ENCODE results near the gene TNKS1BP1.
"Not testable (repeated sequence)": the region's sequence is repeated elsewhere in the genome, so short reads cannot be mapped to it uniquely, and the experiment has no call there.

Gene TNKS1BP1

DNA sequence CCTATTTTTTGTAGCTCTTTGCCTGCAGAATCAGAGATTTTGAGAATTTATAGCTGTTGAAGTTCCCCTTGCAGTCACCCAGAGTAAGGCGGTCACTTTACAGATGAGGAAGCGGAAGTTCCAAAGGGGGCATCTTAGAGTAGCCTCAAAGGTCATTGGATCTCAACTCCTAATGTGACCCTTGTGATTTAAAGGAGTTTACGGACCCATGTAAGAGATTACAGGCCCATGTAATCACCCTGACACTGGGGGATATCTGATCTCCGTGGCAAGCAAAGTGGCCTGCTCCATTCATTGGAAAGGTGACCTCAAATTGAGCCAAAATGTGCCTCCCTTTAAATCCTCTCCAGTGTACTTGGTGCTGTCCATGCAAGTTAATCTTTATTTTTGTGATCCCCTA is 29.1 kb upstream of the TNKS1BP1 start:
- no peak for DNase-seq

- no peak for DNase-seq
Observed at GRCh38 chr11:57353446-57353845, 28.7 kb upstream of the TNKS1BP1 start.

- no peak for DNase-seq
Observed at GRCh38 chr11:57353036-57353435, 28.3 kb upstream of the TNKS1BP1 start.

DNA sequence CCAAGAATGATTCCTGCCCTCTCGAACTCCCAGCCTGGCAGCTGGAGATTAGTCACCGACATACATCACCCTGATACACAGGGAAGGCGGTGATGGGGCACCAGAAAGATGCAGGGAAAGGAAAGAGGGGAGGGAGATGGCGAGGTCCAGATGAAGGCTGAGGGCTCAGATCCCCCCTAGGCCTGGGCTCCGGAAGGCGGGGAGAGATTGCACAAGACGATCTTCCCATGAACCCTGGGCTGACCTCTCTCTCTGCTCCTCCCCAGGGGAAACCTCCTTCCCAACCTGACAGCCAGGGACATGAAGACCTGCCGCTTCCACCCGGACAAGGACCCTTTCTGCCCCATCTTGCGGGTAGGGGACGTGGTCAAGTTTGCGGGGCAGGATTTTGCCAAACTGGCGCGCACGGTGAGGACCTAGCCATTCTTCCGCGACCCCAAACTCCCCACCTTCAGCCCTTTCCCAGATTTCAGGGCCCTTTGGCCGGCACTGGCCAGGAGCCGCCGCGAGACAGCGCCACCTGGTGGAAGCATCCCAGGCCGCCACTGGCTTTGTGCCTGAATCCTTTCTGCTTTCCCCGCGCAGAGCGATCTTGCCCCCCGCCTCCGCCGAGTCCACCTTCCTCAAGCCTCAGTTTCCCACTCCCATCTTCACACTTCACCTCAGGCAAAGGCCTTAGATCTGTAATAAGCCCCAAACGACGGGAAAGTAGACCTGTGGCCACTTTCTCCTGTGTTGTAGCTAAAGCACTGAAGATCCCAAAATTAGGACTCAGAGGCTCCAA is 24.9 kb upstream of the TNKS1BP1 start:
- DNase-seq: peak; percentile 69

- DNase-seq: no peak
Observed at GRCh38 chr11:57348636-57349313, 24.0 kb upstream of the TNKS1BP1 start.

DNA sequence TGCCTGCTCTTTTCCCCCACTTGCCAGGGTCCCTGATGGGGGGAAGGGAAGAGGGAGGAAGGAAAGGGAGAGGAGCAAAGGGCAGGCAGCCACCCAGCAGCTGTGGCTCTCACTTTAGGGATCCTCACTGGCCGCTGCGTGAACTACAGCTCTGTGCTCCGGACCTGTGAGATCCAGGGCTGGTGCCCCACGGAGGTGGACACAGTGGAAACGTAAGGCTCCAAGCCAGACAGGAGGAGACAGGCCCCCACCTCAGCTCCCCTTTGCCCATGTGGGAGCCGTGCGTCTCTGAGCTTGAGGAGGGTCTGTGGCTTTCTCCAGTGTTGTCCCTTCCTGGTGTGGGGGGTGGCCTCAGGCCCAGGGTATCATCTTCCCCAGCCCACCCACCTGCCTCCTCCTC is 23.3 kb upstream of the TNKS1BP1 start:
- DNase-seq: no peak

GRCh38 chr11:57347336-57347735 is 22.6 kb upstream of the TNKS1BP1 start:
- DNase-seq: no peak

- peak; percentile 71 for DNase-seq
Observed at GRCh38 chr11:57345555-57346211, 20.9 kb upstream of the TNKS1BP1 start.

- DNase-seq: no peak
Observed at GRCh38 chr11:57344826-57345225, 20.1 kb upstream of the TNKS1BP1 start.

DNA sequence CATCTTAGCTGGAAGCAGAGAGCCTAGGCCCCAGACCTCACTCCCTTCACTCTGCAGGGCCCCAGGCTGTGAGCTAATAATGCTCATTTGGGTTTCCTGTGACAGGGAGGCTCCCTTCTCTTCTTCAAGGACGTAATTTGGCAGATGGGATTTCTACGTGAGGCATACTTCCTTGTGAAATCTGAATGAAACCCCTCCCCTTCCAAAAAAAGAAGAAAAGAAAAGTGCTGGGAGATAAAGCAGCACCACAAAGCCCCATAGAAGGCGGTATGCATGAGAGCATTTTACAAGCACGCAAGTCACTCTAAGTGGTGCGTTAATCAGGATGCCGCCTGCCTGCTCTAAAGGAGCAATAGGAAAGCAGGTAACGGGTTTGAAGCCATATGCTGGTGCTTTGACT is 19.1 kb upstream of the TNKS1BP1 start:
- DNase-seq: no peak

- no peak for DNase-seq
Observed at GRCh38 chr11:57342702-57343101, 17.9 kb upstream of the TNKS1BP1 start.

- no peak for DNase-seq
Observed at GRCh38 chr11:57341250-57341808, 16.6 kb upstream of the TNKS1BP1 start.

DNA sequence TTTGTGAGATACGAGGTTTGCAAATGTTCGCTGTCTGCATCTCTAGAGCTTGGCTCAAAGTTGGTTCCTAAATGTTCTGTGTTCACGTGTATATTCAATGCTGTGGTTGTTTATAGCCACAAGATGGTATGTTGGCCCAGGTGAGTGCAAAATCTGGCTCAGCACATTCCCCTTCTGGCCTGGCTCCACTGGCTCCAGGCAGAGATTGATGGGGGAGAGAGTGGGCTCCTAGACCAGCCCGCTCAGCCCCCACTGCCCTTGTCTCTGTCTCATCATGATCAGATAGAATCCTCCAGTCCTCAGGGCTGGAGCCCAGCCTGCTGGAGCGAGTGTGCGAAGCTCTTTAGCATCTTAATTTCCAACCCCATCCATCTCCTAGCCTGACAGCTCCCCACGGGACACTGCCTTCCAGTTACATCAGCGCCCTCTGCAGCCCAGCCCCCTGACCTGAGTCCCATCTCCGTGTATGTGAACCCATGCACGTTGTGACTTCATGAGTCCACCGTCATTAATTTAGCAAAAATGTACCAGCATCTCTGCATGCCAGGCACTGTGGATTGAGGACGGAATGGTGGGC is 15.4 kb upstream of the TNKS1BP1 start:
- DNase-seq: no peak

DNA sequence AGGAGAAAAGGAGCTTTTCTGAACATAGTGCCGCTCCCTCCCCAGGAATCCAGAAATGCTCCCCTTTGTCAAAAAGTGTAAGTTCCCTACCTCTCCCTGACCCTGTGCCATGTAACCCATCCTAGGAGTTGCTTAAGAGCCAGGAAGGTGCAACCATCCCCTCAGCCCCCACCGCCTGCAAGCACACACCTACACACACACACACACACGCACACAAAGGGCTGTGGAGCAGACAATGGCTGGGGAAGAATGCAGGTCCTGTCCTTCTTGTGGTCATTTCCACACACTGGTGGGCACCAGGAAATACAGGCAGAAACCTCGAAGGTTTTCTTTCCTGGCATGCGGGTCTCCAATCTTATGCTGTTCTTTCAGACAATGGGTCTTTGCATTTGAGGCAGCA is 14.6 kb upstream of the TNKS1BP1 start:
- DNase-seq: no peak

DNA sequence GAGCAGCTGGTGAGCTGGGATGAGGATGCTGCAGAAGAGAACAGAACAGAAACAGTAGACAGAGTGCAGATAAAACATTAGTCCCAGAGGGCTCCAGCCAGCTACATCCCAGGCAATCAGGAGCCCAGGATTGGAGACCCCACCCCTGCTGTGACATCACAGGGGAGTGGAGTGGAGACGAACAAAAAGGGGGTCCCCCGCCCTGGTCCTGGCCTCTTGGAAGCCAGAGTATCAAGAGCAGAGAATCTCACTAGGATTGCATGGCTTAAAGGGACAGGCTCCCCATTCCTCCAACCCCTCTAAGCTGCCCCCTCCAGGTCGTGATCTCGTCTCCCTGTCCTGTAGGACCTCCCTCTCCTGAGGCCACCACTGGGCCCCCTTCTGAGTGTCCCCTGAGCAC is 13.4 kb upstream of the TNKS1BP1 start, which contains the start of gene P2RX3:
TSS of gene P2RX3 (plus strand) at position 211 of the 400 bp plus-strand sequence. CDS start 199 bp downstream, outside the sequence.
- no peak for DNase-seq

DNA sequence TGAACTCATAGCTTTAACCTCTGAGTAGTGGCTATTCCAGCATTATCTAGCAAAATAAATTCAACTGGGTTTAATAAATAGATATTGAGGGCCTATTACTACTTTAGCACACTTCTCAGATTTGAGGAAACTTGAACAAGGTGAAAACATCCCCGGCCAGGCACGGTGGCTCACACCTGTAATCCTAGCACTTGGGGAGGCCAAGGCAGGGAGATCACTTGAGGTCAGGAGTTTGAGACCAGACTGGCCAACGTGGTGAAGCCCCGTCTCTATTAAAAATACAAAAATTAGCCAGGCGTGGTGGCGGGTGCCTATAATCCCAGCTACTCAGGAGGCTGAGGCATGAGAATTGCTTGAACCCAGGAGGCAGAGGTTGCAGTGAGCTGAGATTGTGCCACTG is 12.1 kb upstream of the TNKS1BP1 start:
- not testable (repeated sequence) for DNase-seq

DNA sequence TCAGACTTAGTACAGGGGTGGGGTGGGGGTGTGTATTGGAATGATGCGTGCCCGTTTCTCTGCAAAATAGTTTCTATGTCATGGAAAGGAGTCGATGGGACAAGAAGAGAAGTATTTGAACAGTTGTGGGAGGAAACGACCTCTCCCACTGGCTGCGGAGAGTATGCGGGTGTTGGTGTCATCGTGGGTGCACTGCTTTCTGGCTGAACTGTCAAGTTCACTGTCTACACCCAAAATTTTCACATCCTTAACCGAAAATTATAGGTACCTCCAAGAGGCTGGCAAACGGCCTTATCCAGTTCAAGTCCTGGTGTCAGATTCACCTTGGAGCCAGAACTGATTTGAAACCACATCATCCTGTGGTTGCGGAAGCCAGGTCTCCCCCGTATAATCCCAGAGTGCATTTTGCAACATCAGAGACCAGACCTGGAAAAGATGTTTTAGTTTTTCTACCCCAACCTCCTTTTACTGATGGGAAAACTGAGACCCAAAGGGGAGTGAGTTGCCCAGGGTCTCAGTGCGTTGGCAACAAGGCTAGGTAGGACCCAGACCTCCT is 11.4 kb upstream of the TNKS1BP1 start:
- DNase-seq: no peak

GRCh38 chr11:57335343-57336110 is 10.8 kb upstream of the TNKS1BP1 start, which contains the start of gene SSRP1:
Gene SSRP1 (minus strand): TSS chr11:57335892. CDS start chr11:57335121, 771 bp downstream.
- DNase-seq: peak; percentile 84

DNA sequence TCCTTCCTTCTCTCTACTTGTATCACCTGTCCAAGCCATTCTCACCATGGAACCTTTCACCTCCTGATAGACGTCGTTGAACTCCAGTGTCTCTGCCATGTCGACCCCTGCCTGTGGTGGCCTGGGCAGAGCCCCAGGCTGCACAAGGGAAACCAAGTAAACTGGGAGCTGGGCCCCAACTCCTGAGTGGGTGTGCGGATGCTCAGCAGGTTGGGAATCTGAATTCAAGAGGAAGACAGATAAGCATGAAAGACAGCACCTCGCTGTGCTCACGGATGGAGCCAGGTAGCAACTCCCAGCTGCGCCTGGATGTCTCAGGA is 10.2 kb upstream of the TNKS1BP1 start:
- no peak for DNase-seq

- DNase-seq: no peak
Observed at GRCh38 chr11:57332694-57333440, 8.1 kb upstream of the TNKS1BP1 start.

GRCh38 chr11:57331720-57332119 is 7.0 kb upstream of the TNKS1BP1 start:
- no peak for DNase-seq
